Measurements from ENCODE around the gene EPHA3.

DNA sequence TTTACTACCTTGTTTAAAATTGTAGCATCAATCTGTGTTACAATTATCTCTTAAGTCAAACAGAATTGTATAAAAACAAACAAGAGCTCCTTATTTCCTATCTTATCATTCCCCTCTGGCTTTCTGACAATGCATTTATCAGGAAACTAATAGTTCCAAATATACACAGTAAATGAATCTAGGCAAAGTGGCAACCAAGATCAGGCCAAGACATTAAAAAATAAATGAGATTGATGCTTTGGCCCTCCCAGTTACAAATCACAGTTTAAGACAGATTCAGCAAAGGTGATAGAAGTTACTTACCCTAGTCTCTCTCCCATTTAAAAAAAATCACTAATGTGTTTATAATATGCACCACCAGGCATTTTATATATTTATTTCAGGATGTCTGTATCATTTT lies 236.7 kb downstream of the EPHA3 start:
- TF ChIP-seq CTCF (IDR thresholded peaks at IDR 0.05; ENCODE audit: extremely low read depth in 1 of 2, insufficient read depth in 1 of 2, low read depth in 1 of 2, low read length in 2 of 2) (no peak), POLR2A (IDR thresholded peaks at IDR 0.05; ENCODE audit: low read depth, low read length) (no peak), JUN (IDR thresholded peaks at IDR 0.05; ENCODE audit: borderline replicate concordance, insufficient read depth, insufficient read length, low read depth) (no peak), MAX (IDR thresholded peaks at IDR 0.05; ENCODE audit: insufficient read depth, insufficient read length) (no peak), EZH2 (IDR thresholded peaks at IDR 0.05; ENCODE audit: borderline replicate concordance, low read depth, low read length, severe bottlenecking) (no peak), POLR2AphosphoS5 (IDR thresholded peaks at IDR 0.05; ENCODE audit: insufficient read depth, low read depth, low read length) (no peak), GATA2 (IDR thresholded peaks at IDR 0.05; ENCODE audit: insufficient read depth, insufficient read length, low read depth, low read length) (no peak), FOS (IDR thresholded peaks at IDR 0.05; ENCODE audit: borderline replicate concordance, insufficient read depth, low read length) (no peak)
